T-helper 22 cell (primary cell): ENCODE measurements around the gene RIPOR2.

ENCODE experiments used
- DNase-seq: peaks from one replicate; pipeline ENCODE4 v3.0.0-alpha.2; 2020; ENCODE audit warnings: low read depth

RIPOR2 gene

GRCh38 chr6:24875534-24875901 lies 60.2 kb downstream of the RIPOR2 start:
- DNase-seq = no peak

DNA sequence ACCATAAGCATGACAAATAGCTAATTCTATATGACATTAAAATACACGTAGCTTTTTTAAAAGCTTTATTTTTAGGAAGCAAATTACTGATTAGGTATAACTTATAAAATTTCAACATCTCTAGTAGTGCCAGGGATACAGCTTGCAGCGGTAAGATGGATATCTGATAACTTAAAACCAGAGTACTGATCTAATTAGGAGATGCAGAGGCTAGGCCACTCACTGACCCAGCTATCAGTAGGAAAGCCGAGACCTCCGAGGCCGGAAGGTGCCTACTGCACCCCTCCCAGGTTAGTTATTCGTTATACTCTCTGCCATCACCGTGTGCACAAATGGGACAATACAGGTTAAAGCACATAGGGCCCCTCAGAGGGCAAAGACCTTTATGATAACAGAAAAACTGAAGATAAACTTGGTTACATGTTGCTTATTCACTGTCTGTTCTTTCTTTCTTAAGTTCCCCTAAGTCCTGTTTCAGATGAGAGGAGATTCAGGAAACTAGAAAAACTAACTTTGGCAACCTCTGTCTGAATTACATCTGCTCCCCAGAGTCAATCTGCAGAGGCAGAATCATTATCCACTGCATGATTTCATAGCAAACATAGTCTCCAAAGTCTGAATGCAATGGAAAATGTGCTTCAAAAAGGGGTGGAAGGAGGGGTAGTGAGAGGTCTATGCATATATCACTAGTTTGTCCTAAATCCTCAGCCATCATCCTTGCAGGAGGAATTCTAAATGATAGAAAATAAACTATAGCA lies 60.8 kb downstream of the RIPOR2 start:
- no peak for DNase-seq

DNA sequence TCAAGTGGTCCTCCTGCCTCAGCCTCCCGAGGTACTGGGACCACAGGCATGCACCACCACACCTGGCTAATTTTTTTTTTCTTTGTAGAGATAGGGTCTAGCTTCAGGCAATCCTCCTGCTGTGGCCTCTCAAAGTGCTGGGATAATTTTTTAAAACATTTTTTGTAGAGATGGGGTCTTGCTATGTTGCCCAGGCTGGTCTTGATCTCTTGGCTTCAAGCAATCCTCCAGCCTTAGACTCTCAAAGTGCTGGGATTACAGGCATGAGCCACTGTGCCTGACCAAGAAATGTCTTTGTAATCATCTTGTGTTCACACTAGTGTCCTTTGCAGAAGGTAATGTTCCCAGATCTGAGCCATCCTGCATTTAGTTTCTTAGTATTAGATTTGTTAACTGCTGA lies 61.6 kb downstream of the RIPOR2 start:
- no peak for DNase-seq

GRCh38 chr6:24872779-24873178 lies 63.0 kb downstream of the RIPOR2 start:
- DNase-seq = no peak

GRCh38 chr6:24868765-24869164 lies 67.0 kb downstream of the RIPOR2 start:
- DNase-seq = no peak

DNA sequence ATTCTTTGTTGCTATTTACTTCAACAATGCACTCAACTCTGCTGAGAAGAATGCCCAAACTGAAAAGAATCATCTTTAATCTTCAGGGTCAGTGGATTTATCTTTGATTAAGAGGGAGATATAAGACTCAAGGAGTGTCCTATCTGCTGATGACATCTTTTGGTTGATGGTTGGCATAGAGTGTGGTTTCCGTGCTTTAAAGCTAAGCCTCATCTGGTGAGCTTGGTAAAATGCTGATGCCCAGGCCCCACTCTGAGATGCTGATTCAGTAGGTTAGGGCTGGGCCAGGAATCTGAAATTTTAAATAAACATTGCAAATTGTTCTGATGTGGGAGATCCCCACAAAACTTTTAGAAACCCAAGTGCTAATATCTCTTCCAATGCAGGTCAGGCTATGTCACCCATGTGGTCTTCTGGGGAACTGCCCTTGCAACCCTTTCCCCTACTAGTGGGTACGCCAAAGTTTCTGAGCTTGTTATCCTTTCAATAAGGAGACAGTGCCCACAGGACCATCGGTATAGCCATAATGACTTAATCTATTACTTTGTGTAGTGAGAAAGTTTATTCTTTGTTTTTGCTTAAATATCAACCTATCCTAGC lies 68.6 kb downstream of the RIPOR2 start:
- no peak for DNase-seq

DNA sequence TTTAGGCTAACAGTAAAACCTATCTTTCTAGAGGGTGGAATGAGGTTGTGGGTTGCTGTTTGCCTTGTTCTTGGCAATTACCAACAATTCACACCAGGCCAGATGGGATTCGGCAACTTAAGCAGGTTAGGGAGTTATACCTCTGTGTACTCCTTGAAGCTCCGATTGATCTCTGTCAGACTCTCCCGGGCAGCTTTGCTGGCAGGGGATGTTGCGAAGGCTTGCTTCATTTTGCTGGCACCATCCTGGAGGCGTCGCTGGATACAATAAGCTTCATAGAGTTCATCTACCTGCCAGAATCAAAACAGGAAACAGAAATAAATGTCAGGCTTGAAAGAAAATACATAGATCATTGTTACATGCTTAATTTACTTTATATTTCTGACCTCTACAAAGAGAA lies 70.6 kb downstream of the RIPOR2 start:
- no peak for DNase-seq

GRCh38 chr6:24864343-24864742 lies 71.4 kb downstream of the RIPOR2 start:
- no peak for DNase-seq

DNA sequence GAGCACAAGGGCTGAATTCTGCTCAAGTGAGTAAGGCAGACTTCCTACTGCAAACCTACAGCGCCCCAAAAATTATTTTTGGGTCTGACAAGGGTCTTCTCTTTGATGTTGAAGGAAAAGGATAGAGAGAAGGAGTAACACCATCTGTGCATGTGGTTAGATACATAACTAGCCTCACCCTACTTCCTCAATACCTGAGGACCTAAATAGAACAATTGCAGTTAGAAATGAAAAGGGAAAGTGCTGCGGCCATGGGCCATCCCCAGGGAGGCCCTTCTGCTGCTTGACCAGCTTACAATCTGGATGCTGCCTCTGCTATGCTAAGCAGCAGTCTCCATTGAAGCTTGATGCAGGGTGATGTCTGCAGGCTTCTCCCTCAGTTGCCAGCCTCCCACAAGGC lies 73.8 kb downstream of the RIPOR2 start:
- no peak for DNase-seq

DNA sequence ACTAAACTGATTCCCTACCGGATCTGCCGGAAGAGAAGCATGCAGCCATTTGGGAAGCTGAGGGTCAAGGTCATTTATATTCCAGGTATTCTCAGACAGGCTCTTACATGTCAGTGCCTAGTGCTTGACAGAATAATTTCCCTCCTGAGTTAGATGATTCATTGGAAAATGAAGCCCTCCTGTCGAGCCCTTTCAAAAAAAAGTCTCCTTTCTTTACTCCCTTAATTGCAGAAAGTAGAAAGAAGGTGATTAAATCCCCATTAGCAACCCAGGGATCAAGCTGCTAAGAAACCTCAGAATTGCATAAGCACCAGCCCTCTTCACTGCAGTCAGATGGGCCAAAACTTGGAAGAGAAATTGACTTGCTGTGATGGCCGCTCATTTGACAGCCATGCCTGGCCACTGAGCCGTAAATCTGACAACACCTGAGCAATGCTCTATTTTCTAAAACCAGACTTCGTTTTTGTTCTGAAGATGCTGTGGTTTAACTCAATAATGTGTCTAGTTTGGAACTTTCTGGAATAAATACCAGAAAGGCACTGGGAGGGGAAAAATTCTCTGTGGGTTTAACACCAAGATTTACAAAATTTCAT lies 76.1 kb downstream of the RIPOR2 start:
- no peak for DNase-seq

DNA sequence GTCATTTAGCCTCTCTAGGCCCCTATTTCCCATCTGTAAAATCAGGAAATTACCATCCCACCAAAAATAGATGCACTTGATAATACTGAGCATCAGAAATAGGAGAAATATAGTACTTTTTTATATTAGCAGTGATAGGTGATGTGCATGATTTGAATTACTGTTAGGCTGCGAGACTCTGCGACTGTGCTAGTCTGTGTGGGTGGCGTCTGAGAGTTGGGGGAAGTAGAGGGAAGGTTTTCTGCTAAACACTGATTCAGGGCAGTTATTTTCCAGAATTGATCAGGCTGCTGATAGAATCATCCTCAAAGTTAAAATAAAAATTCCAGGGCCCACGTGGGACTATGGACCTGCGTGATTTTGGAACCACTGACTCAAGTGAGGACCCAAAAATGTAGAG lies 76.6 kb downstream of the RIPOR2 start:
- no peak for DNase-seq

GRCh38 chr6:24858177-24858653 lies 77.5 kb downstream of the RIPOR2 start:
- peak; percentile 23 for DNase-seq

GRCh38 chr6:24856901-24857670 lies 78.7 kb downstream of the RIPOR2 start:
- no peak for DNase-seq

- no peak for DNase-seq
These were observed 79.5 kb downstream of the RIPOR2 start for GRCh38 chr6:24856246-24856599.

DNA sequence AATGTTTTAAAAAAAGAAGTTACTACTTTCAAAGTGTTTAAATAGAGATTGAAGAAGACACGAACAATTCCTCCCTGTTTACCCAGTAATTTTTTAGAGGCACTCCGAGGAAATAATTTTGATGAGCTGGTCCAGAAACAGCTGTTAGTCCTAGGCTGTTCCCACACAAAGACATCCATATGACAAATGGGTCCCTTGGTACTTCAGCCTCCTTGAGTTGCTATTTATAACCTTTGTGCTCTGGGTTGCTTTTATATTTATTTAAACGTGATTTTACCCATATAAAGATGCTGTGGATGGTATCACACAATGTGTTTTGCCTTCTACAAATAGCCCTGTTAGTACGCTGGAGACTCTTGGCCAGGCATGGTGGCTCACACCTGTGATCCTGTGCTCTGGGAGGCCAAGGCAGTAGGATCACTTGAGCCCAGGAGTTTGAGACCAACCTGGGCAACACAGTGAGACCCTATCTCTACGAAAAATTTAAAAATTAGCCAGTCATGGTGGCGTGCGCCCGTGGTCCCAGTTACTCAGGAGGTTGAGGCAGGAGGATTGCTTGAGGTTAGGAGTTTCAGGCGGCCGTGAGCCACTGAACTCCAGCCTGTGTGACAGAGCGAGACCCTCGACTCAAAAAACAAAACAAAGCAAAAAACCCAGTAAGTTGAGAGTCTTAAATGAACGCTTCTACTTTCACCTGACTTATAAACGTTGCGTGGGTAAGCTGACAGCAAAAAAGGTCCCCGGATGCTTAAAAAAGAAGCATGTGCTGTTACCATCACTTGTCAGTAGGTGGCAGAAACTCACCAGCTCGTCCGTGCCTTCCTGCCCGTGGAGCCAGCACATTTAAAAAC lies 80.1 kb downstream of the RIPOR2 start:
- peak; percentile 45 for DNase-seq

- no peak for DNase-seq
These were observed 81.6 kb downstream of the RIPOR2 start for GRCh38 chr6:24854077-24854666.

GRCh38 chr6:24851086-24851485 lies 84.7 kb downstream of the RIPOR2 start:
- no peak for DNase-seq

DNA sequence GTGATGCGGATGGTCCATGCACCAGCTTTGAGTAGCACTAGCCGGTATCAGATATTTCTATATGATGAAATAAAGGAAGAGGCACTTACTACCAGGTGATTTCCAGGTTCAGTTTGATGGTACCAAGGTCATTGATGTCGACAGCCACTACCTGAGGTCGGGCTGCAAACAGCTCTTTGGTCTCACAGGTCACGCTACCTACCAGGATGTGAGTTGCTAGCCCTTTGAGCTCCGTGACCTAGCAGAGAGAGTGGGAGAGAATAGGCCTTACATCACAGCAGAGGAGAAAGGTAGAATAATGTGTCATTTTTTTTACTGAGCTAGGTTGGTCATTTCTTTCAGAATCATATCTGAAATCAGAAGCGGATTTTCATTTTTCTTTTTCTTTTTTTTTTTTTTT lies 86.0 kb downstream of the RIPOR2 start:
- no peak for DNase-seq

GRCh38 chr6:24848461-24848860 lies 87.3 kb downstream of the RIPOR2 start:
- no peak for DNase-seq

DNA sequence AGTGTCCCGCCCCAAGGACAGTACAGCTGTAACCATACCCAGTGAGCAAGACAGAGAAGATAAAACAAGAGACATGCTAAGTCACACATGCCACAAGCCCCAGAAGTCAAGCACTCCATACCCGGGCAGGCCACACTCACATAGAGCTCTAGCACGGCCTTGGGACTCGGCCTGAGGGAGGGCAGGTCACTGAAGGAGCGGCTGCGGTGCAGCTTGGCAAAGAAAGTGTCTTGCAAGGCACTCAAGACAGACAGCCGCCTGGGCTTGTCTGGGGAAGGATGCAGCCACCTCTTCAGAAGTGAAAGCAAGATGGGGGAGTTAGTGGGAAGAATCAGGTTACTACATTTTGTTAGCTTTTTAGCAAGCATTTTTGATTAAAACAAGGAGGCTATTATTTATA lies 88.4 kb downstream of the RIPOR2 start:
- DNase-seq = no peak

DNA sequence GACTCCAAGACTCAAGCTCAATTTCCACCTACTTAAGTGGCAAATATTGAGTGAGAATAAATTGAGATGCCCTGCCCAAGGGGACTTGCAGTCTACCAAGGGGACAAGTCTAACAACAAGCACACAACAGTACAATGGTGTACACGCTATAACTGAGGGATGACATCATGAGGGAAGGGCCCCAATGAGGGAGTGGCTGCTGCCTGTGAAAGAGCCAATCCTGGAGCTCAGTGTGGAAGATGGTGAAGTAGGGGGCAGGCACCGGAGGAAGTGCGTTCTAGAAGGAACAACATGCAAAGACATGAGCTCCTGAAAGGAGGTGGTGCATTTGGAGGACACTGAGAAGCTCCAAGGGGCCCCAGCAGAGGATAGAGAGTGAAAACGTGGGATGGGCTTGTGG lies 90.2 kb downstream of the RIPOR2 start:
- no peak for DNase-seq

DNA sequence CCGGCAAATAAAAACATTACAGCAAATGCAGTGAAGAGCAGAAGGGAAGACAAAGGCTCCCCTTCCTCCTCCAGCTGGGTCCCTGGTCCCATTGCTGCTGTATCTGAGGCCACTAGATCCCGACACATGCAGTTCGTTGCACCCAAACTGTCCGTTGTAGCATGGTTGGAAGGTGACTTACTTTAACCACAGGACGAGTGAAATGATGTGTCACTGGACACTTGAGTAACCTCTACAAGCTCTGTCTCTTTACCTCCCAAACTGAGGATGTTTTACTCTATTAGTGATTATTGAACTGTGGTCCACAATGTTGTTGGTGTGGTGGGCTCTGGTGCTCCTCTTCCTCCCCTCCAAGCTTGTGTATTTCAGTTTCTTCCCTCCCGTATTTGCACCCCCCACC lies 90.9 kb downstream of the RIPOR2 start:
- no peak for DNase-seq
